Thoracic aorta (tissue), 2 donors: Measurements from ENCODE around the gene KCNH6. TPM values are rescaled to one million over a fixed set of nuclear protein-coding genes. Genes with fewer than 3 reads are reported as not detected.

Experiments used
- ATAC-seq: fragments of 150-250 bp; one replicate; pipeline ENCODE4 v1.8.0; 2017; ENCODE audit warnings: low read depth; ENCODE audit not compliant: insufficient number of reproducible peaks, low FRiP score
- DNase-seq: peaks from one replicate; pipeline ENCODE4 v3.0.0-alpha.2; 2020; ENCODE audit warnings: low spot score
- H3K27ac ChIP-seq, 2 donors: fragments of 200-600 bp; sonication (generic); 1 replicate in 1 of 2; 2 replicates in 1 of 2; pipeline ENCODE4 v1.5.1; 2016; ENCODE audit warnings: mild to moderate bottlenecking in 2 of 2, moderate library complexity in 2 of 2
- H3K27me3 ChIP-seq: fragments of 200-600 bp; sonication (generic); replicated peaks from 2 replicates; pipeline ENCODE4 v1.6.0; 2016; ENCODE audit warnings: mild to moderate bottlenecking; ENCODE audit not compliant: insufficient read depth
- H3K36me3 ChIP-seq: fragments of 200-600 bp; sonication (generic); one replicate; pipeline ENCODE4 v1.5.1; 2016
- H3K4me1 ChIP-seq, 2 donors: fragments of 200-600 bp; sonication (generic); 1 replicate in 1 of 2; 2 replicates in 1 of 2; pipeline versions ENCODE4 v1.5.1 to v1.6.0; 2016; ENCODE audit warnings: low read depth in 2 of 2, mild to moderate bottlenecking in 1 of 2; ENCODE audit not compliant: control insufficient read depth in 1 of 2
- H3K4me3 ChIP-seq: fragments of 200-600 bp; sonication (generic); 2 replicates; pipeline ENCODE4 v1.5.1; 2016; ENCODE audit warnings: mild to moderate bottlenecking
- H3K9me3 ChIP-seq: fragments of 200-600 bp; sonication (generic); 2 replicates; pipeline ENCODE4 v1.5.1; 2016
- CTCF ChIP-seq: fragments of 200-600 bp; sonication (generic); IDR thresholded peaks from one replicate; pipeline ENCODE4 v1.5.1; 2019; ENCODE audit warnings: antibody characterized with exemption
- total RNA-seq, 2 donors: library from RNA; depleted of rRNA; stranded (reverse); fragments of >200 nt; gene quantifications; one replicate each; pipeline versions ENCODE4 v1.1.0 to v1.2.3, GENCODE V29; 2016

Gene KCNH6
- total RNA-seq, 2 donors from 2014 or later, result not detected

GRCh38 chr17:63542218-63542545 is 19.0 kb downstream of the KCNH6 start:
- H3K36me3 ChIP-seq, result no peaks in the 10 kb centered on the region
- no peak for DNase-seq
- H3K27me3 ChIP-seq, result no peaks in the 10 kb centered on the region
- no peak overlapping the region for H3K27ac ChIP-seq
- no peaks in the 10 kb centered on the region for H3K9me3 ChIP-seq
- H3K4me1 ChIP-seq, result peaks cover 0 to 7% of the 10 kb centered on the region in 2 donors
- no peak overlapping the region for H3K4me3 ChIP-seq
- TF ChIP-seq CTCF, result no peak
- ATAC-seq, result no peak

- Histone ChIP-seq H3K9me3 (no peaks in the 10 kb centered on the region), H3K36me3 (no peaks in the 10 kb centered on the region), H3K4me1 (peaks cover 0 to 3% of the 10 kb centered on the region in 2 donors), H3K27me3 (no peaks in the 10 kb centered on the region), H3K4me3 (no peak overlapping the region), H3K27ac (no peak overlapping the region)
- TF ChIP-seq CTCF, result no peak
- ATAC-seq (no peak), DNase-seq (no peak)
These were observed 20.0 kb downstream of the KCNH6 start for GRCh38 chr17:63542942-63543821.

GRCh38 chr17:63543822-63544420 is 20.8 kb downstream of the KCNH6 start:
- TF ChIP-seq CTCF, result no peak
- ATAC-seq (no peak), DNase-seq (no peak)
- H3K27ac ChIP-seq, result no peak overlapping the region
- H3K36me3 ChIP-seq, result no peaks in the 10 kb centered on the region
- H3K4me1 ChIP-seq, result peaks cover under 1% of the 10 kb centered on the region in 2 donors
- no peaks in the 10 kb centered on the region for H3K9me3 ChIP-seq
- H3K27me3 ChIP-seq, result no peaks in the 10 kb centered on the region
- no peak overlapping the region for H3K4me3 ChIP-seq

- ATAC-seq, result no peak
- H3K4me3 ChIP-seq, result no peak overlapping the region
- H3K27me3 ChIP-seq, result no peaks in the 10 kb centered on the region
- no peak overlapping the region for H3K27ac ChIP-seq
- peaks cover 7 to 8% of the 10 kb centered on the region in 2 donors for H3K4me1 ChIP-seq
- no peak for DNase-seq
- no peak for TF ChIP-seq CTCF
- H3K36me3 ChIP-seq, result no peaks in the 10 kb centered on the region
- H3K9me3 ChIP-seq, result no peaks in the 10 kb centered on the region
These were observed 21.5 kb downstream of the KCNH6 start for GRCh38 chr17:63544467-63545301.
